Progenitor cell of endocrine pancreas (in vitro differentiated cells): ENCODE measurements around the gene TSPYL2. TPM values are rescaled to one million over a fixed set of nuclear protein-coding genes. Genes with fewer than 3 reads are reported as not detected.

ENCODE experiments used
- DNase-seq: peaks from one replicate; pipeline ENCODE4 v3.0.0; 2021; ENCODE audit warnings: low spot score; ENCODE audit not compliant: unreplicated experiment
- H3K27ac Mint-ChIP-seq: 2 replicates; pipeline ENCODE4 v1.8.0; 2021; ENCODE audit warnings: mild to moderate bottlenecking, moderate library complexity, mixed read lengths
- H3K27me3 Mint-ChIP-seq: 2 replicates; pipeline ENCODE4 v1.8.0; 2021; ENCODE audit warnings: mixed read lengths
- H3K36me3 Mint-ChIP-seq: 2 replicates; pipeline ENCODE4 v1.8.0; 2022; ENCODE audit warnings: mixed read lengths; ENCODE audit not compliant: insufficient read depth
- H3K4me1 Mint-ChIP-seq: 2 replicates; pipeline ENCODE4 v1.8.0; 2021; ENCODE audit warnings: low read depth, mixed read lengths
- H3K4me3 Mint-ChIP-seq: 2 replicates; pipeline ENCODE4 v1.8.0; 2021; ENCODE audit warnings: low read depth, mild to moderate bottlenecking, moderate library complexity, mixed read lengths
- H3K9me3 Mint-ChIP-seq: 2 replicates; pipeline ENCODE4 v1.8.0; 2021; ENCODE audit warnings: low read depth, mixed read lengths
- total RNA-seq: library from RNA; stranded (reverse); gene quantifications from 2 replicates; pipeline ENCODE4 v1.2.1, GENCODE V29; 2021
- TF ChIP-seq, protein P1 (sequence below): fragments of 200-600 bp; sonication (generic); IDR thresholded peaks from one replicate; pipeline ENCODE4 v1.5.0; 2021; ENCODE audit warnings: antibody characterized with exemption, mild to moderate bottlenecking; ENCODE audit not compliant: unreplicated experiment

Gene TSPYL2
- total RNA-seq, 1 donor from 2014 or later = 54.9 TPM

DNA sequence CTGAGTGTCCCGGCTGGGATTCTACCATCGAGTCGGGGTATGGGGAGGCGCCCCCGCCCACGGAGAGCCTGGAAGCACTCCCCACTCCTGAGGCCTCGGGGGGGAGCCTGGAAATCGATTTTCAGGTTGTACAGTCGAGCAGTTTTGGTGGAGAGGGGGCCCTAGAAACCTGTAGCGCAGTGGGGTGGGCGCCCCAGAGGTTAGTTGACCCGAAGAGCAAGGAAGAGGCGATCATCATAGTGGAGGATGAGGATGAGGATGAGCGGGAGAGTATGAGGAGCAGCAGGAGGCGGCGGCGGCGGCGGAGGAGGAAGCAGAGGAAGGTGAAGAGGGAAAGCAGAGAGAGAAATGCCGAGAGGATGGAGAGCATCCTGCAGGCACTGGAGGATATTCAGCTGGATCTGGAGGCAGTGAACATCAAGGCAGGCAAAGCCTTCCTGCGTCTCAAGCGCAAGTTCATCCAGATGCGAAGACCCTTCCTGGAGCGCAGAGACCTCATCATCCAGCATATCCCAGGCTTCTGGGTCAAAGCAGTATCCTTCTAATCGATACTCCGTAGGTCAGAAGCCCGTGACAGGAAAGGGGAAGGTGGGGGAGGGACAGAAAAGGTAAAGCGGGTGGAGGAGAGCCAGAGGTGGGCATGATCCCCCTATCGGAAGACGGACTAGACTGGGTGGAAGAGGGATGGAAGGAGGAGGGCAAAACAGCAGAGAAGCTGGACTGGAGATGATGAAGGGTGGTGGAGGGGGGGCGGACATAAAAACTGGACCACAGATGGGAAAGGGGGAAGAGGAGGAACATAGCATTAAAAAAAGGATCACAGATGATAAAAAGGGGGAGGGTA lies 828 bp downstream of the TSPYL2 start:
- TF ChIP-seq, protein P1, sequence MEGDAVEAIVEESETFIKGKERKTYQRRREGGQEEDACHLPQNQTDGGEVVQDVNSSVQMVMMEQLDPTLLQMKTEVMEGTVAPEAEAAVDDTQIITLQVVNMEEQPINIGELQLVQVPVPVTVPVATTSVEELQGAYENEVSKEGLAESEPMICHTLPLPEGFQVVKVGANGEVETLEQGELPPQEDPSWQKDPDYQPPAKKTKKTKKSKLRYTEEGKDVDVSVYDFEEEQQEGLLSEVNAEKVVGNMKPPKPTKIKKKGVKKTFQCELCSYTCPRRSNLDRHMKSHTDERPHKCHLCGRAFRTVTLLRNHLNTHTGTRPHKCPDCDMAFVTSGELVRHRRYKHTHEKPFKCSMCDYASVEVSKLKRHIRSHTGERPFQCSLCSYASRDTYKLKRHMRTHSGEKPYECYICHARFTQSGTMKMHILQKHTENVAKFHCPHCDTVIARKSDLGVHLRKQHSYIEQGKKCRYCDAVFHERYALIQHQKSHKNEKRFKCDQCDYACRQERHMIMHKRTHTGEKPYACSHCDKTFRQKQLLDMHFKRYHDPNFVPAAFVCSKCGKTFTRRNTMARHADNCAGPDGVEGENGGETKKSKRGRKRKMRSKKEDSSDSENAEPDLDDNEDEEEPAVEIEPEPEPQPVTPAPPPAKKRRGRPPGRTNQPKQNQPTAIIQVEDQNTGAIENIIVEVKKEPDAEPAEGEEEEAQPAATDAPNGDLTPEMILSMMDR = no peak
- peaks cover 19% of the 10 kb centered on the region for H3K4me1 Mint-ChIP-seq

DNA sequence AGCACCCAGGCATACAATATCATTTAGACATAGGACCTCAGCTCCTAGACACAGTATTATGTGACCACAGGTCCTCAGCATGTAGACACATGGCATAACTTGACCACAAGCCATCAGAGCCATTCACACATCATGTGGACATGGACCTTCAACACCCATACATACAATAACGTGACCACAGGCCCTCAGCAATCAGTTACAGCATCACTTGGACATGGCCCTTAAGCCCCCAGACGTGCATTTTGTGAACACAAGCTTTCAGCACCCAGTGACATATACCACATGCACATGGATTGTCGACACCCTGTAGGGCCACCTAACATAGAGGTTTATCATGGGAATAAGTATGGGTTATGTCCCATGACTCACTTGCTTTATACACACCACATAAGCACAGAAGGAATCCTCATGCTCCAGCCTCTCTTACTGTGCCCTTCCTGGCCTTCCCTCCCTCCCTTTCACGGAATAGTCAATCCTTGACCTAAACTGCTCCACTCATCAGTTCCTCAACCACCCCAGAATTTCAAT lies 1.9 kb downstream of the TSPYL2 start:
- DNase-seq = no peak
- no peaks in the 10 kb centered on the region for H3K27me3 Mint-ChIP-seq
- peaks cover 15% of the 10 kb centered on the region for H3K36me3 Mint-ChIP-seq
- H3K4me3 Mint-ChIP-seq = peak overlapping the region; percentile 89
- peaks cover 25% of the 10 kb centered on the region for H3K4me1 Mint-ChIP-seq
- TF ChIP-seq, protein P1 = no peak
- H3K9me3 Mint-ChIP-seq = peaks cover 12% of the 10 kb centered on the region
- H3K27ac Mint-ChIP-seq = no peak overlapping the region

More for the DNA sequence above, 828 bp downstream of the TSPYL2 start:
- Mint-ChIP-seq H3K9me3 (peaks cover 10% of the 10 kb centered on the region), H3K4me3 (peak overlapping the region; percentile 89), H3K27ac (peak overlapping the region; percentile 82), H3K36me3 (peaks cover 11% of the 10 kb centered on the region), H3K27me3 (no peaks in the 10 kb centered on the region)
- no peak for DNase-seq

DNA sequence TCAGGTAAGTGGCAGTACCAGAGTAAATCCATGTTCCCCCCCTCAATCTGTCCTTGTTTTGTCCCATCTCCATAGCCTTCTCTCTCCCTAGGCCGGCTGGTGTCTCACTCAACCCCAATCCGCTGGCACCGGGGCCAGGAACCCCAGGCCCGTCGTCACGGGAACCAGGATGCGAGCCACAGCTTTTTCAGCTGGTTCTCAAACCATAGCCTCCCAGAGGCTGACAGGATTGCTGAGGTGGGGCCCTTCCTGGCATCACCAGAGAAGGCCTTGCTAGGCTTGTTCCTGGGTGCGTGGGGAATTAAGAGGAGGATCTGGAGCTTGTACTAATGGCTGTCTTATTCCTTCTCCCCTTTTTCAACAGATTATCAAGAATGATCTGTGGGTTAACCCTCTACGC lies 2.7 kb downstream of the TSPYL2 start:
- no peaks in the 10 kb centered on the region for H3K27me3 Mint-ChIP-seq
- H3K27ac Mint-ChIP-seq = no peak overlapping the region
- H3K9me3 Mint-ChIP-seq = peaks cover 12% of the 10 kb centered on the region
- peaks cover 15% of the 10 kb centered on the region for H3K36me3 Mint-ChIP-seq
- peaks cover 25% of the 10 kb centered on the region for H3K4me1 Mint-ChIP-seq
- DNase-seq = no peak
- TF ChIP-seq, protein P1 = no peak
- peak overlapping the region; percentile 45 for H3K4me3 Mint-ChIP-seq

DNA sequence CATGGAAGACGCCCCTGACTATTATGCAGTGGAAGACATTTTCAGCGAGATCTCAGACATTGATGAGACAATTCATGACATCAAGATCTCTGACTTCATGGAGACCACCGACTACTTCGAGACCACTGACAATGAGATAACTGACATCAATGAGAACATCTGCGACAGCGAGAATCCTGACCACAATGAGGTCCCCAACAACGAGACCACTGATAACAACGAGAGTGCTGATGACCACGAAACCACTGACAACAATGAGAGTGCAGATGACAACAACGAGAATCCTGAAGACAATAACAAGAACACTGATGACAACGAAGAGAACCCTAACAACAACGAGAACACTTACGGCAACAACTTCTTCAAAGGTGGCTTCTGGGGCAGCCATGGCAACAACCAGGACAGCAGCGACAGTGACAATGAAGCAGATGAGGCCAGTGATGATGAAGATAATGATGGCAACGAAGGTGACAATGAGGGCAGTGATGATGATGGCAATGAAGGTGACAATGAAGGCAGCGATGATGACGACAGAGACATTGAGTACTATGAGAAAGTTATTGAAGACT lies 3.6 kb downstream of the TSPYL2 start:
- no peak for DNase-seq
- TF ChIP-seq, protein P1 = no peak
- Mint-ChIP-seq H3K27me3 (no peaks in the 10 kb centered on the region), H3K36me3 (peaks cover 15% of the 10 kb centered on the region), H3K27ac (no peak overlapping the region), H3K4me1 (peaks cover 23% of the 10 kb centered on the region), H3K4me3 (no peak overlapping the region), H3K9me3 (peaks cover 12% of the 10 kb centered on the region)

DNA sequence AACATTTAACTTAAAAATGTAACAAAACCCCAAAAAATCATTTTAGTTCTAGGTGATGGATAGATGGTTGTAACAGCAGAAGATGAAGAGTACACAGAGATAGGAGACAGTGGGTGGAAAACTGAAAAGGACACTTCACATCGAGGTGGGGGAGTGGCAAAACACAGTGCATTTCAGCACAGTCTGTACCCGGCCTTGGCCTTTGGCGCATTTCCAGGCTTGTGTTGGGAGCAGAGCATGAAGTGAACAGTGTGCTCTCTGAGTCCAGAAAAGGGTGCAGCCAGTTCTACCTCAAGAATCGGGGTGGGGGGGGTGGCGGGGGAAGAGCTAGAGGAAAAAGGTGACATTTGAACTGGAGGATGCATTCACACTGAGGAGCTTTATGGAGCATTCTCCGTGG lies 4.3 kb downstream of the TSPYL2 start:
- Mint-ChIP-seq H3K27me3 (no peaks in the 10 kb centered on the region), H3K4me3 (no peak overlapping the region), H3K9me3 (peaks cover 12% of the 10 kb centered on the region), H3K4me1 (peaks cover 20% of the 10 kb centered on the region), H3K27ac (no peak overlapping the region), H3K36me3 (peaks cover 15% of the 10 kb centered on the region)
- TF ChIP-seq, protein P1 = no peak
- DNase-seq = no peak
